Hematopoietic multipotent progenitor cell (in vitro differentiated cells): ENCODE measurements around the gene SLC25A26. TPM values are rescaled to one million over a fixed set of nuclear protein-coding genes. Genes with fewer than 3 reads are reported as not detected.

Experiments used
- DNase-seq, 3 donors: peaks; one replicate each; pipeline ENCODE4 v3.0.0-alpha.2; 2011 to 2015; ENCODE audit warnings: low read depth in 2 of 3, low spot score in 2 of 3
- total RNA-seq: library from RNA; depleted of rRNA; stranded (reverse); fragments of >200 nt; gene quantifications from one replicate; pipeline ENCODE4 v1.2.3, GENCODE V29; 2012

The SLC25A26 gene
- total RNA-seq, 1 donor, result 22.1 TPM

DNA sequence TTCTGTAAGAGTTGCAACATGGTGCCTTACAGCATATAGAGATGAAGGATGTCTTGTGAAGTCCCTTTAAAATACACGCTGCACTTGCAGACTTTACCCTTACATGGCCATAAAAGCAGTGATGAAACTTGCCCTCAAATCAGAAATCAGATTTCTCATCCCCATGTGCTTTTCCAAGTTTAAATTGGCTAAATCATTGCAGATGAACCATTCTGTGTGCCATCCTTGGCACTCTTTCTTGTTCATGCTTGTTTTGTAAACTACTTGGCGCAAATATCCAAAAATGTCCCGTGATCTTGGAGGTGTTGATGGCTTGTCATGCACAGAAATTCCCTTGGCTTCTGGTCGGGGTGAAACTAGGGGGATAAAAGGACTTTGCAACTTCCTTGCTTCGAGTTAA lies 144.3 kb downstream of the SLC25A26 start:
- DNase-seq, result no peak

DNA sequence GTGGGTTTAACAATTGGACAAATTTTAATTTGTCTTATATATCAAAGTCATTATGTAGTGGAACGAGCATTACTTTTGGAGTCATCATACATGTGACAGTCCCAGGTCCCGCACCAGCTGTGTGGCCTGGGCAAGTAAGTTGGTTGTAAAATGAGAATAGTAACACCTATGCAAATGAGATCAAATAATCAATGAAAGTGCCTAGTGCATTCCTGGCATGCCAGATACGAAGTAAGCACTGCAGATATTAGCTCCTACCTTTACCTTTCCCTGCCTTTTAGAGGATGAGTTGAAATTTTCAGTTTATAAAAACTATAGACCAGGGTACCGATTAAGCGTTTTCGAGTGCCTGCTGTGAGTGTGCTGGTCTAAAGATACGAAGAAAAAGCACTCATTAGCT lies 145.9 kb downstream of the SLC25A26 start:
- no peak for DNase-seq

- DNase-seq, result no peak
Observed at GRCh38 chr3:66367979-66368378, 147.2 kb downstream of the SLC25A26 start.

DNA sequence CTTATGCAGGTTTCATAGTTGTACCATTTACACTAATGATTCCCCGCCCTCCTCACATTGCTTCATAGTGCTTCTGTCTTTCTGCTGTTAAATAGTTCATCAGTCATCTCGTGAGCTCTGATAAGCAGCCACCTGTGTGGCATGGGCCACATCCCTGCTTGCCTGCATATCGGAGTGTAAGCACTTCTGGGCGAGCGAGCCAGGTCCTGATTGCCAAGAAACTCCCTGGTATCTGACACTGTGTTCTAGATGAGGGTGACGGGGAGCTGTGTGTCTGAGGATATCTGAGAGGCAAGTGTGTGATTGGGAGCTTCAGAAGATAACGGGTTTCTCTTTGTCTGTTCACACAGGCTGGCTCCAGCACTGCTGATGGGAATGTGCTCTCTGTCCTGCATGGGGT lies 149.4 kb downstream of the SLC25A26 start:
- no peak for DNase-seq

DNA sequence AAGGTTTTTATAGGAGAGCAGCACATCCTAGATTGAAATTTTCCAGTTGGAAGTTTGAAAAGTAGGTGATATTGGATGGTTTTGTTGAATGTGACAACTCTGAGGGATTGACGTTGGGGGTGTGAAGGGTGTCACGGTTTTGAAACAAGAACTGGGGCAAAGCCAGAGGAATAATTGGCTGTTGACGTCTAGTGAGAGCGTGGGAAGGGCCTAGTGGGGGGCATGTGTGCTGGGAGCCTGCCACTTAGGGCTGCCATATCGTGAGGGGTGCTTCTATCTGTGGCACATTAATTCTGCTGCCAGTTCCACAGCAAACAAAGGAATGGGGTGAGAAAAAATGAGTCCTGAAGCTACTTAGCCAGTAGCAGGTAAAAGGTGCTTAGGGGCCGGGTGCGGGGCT lies 150.6 kb downstream of the SLC25A26 start:
- DNase-seq, result no peak

DNA sequence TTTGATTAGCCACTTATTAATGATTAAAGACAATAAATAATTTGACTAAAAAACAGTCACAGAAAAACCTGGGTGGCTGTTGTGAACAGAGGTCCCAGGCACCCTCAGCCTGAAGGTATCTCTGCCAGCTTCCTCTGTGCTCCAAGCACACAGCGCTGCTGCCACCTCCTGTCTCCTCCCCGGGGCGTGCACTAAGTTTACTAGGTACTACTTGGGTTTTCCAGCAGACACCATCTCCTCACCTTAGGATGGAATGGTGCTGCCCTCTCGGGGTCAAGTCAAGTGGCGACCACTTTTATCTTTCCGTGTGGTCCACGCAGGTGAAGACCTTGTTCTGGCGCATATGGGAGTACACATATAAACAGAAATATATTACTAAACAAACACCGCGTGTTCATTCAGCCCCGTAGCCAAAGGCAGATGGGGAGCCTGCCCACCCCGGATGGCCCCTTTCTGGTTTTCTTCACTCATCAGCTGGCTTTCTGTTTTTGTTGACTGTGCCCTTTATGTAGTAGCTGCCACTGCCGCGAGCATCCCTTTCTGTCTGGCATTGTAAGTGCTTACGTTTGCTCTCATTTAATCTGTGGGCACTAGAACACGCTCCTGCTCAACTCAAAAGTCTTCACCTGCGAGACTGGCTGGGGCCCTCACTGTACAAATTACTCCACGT lies 152.0 kb downstream of the SLC25A26 start:
- DNase-seq, result no peak

- no peak for DNase-seq
Observed at GRCh38 chr3:66376568-66376967, 155.8 kb downstream of the SLC25A26 start.

GRCh38 chr3:66377800-66378199 lies 157.0 kb downstream of the SLC25A26 start:
- DNase-seq, result no peak

- peak; percentile 11 to 29 (median 25) for DNase-seq
Observed at GRCh38 chr3:66378256-66378655, 157.5 kb downstream of the SLC25A26 start.

- DNase-seq, result no peak
Observed at GRCh38 chr3:66379565-66379964, 158.8 kb downstream of the SLC25A26 start.

- no peak for DNase-seq
Observed at GRCh38 chr3:66380200-66380932, 159.6 kb downstream of the SLC25A26 start.

GRCh38 chr3:66381626-66382025 lies 160.8 kb downstream of the SLC25A26 start:
- no peak for DNase-seq

DNA sequence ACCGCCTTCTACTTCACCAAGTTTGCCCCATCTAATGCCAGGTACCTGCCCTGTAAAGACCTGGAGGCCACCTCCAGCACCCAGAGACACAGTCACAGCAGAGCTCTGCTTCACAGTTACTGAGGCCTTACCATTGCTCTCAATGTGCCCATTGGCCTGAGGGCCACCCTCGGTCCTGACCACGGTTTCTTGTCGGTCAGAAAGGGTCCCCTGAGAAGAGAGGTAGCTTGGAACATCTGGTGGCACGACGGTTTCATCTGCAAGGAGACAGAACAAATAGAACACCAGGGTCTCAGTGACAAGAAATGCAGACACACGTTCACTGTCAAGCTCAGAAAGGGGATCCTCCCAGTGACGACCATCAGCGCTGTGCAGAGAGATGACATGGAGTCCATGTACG lies 161.3 kb downstream of the SLC25A26 start:
- no peak for DNase-seq

GRCh38 chr3:66383023-66383422 lies 162.2 kb downstream of the SLC25A26 start:
- no peak for DNase-seq

- no peak for DNase-seq
Observed at GRCh38 chr3:66383998-66384745, 163.4 kb downstream of the SLC25A26 start.

- no peak for DNase-seq
Observed at GRCh38 chr3:66385066-66385465, 164.3 kb downstream of the SLC25A26 start.

DNA sequence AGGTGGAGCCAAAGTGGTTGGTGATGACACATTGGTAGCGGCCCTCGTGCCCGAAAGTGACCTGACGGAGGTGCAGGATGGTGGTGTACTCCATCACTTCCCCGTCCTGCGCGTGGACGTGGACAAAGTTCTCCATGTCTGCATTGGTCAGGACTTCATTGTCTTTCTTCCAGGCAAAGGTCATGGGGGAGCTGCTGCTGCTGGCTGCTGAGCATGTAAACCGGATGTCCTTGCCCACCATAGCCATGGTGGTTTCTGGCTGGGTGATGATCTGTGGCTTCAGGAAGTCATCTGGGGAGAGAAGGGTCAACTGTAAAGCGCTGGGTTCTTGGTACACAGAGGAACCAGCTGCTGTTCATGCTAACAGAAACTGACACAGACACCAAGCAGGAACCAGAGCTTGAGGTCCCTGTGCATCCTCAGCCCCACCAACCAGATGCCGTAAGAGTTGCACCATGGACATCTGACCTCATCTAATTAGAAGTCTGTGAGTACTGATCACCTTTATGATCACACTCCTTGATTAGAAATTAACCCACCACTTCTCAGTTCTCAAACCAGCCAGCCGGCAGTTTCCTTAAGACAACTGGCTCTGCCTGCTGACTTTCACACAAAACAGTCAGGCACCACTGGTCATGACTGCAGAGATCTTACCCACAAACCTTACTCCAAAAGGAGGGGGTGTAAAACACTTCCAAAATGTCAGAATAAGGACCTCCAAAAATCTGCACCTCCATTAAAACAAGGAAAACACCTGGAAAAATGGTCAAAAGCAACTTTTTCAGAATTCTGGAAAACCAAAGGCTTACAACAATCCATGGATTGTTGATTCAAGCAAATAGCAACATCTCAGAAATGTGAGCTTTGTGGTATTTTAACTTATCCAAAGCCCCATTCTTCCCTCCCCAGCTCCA lies 165.5 kb downstream of the SLC25A26 start:
- no peak for DNase-seq

GRCh38 chr3:66386925-66387650 lies 166.3 kb downstream of the SLC25A26 start:
- no peak for DNase-seq

- DNase-seq, result no peak
Observed at GRCh38 chr3:66390013-66390412, 169.2 kb downstream of the SLC25A26 start.

GRCh38 chr3:66392512-66392911 lies 171.7 kb downstream of the SLC25A26 start:
- DNase-seq, result no peak
